ENCODE data around the gene CETN2. TPM values are rescaled to one million over a fixed set of nuclear protein-coding genes. Genes with fewer than 3 reads are reported as not detected.

The CETN2 gene
- polyA plus RNA-seq, 1 donor (not counting 4 experiments of a cell fraction or from before 2014, with no cell fraction given), result 69.0 TPM

DNA sequence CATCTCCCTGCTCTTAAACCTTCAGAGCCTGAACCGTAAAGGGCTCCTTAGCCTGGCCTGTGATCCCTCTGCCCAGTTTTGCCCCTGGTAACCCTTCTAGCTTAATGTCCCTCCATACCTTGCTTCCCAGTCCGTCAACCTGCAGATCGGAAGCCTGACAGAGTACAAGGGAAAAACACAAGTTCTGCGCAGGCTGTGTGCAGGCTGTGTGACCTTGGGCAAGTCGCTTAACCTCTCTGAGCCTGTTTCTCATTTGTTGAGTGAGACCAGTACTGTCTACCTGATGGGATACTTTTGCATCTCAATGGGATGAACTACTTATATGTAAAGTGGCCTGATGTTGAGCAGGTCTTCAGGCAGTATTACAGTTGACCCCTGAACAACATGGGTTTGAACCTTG is 2.0 kb upstream of the CETN2 start:
- Histone ChIP-seq H2AFZ (ENCODE audit: control insufficient read depth, low read length) (no peak overlapping the region), H3K4me1 (ENCODE audit: control insufficient read depth, extremely low read depth, insufficient read depth, low read length) (peaks cover 8% of the 10 kb centered on the region), H3K9me3 (ENCODE audit: control insufficient read depth, low read depth, low read length) (no peaks in the 10 kb centered on the region), H3K4me3 (ENCODE audit: control insufficient read depth in 2 of 3, extremely low read depth in 1 of 3, insufficient read depth in 2 of 3, low read depth in 1 of 3, low read length in 3 of 3) (peak overlapping the region in 1 of 3 experiments; percentile 75), H3K27ac (ENCODE audit: control insufficient read depth, insufficient read depth, low read length) (no peak overlapping the region), H3K4me2 (ENCODE audit: control insufficient read depth, extremely low read depth, insufficient read depth, low read depth, low read length) (peak overlapping the region; percentile 72), H3K36me3 (ENCODE audit: control insufficient read depth in 2 of 2, extremely low read depth in 1 of 2, insufficient read depth in 2 of 2, low read length in 2 of 2) (peaks cover 2 to 5% of the 10 kb centered on the region in 2 experiments), H3K9me1 (ENCODE audit: control insufficient read depth, extremely low read depth, insufficient read depth, low read length) (no peaks in the 10 kb centered on the region), H4K20me1 (ENCODE audit: control insufficient read depth, extremely low read depth, insufficient read depth, low read length) (no peaks in the 10 kb centered on the region), H3K9ac (ENCODE audit: control insufficient read depth, extremely low read depth, insufficient read depth, low read length) (no peak overlapping the region), H3K27me3 (ENCODE audit: control insufficient read depth, extremely low read depth, insufficient read depth, low read length) (no peaks in the 10 kb centered on the region), H3K79me2 (ENCODE audit: control insufficient read depth, insufficient read depth, low read length) (peaks cover 45% of the 10 kb centered on the region)
- FAIRE-seq (no peak), DNase-seq (ENCODE audit: low read depth, low spot score) (no peak)
- TF ChIP-seq, protein P1, sequence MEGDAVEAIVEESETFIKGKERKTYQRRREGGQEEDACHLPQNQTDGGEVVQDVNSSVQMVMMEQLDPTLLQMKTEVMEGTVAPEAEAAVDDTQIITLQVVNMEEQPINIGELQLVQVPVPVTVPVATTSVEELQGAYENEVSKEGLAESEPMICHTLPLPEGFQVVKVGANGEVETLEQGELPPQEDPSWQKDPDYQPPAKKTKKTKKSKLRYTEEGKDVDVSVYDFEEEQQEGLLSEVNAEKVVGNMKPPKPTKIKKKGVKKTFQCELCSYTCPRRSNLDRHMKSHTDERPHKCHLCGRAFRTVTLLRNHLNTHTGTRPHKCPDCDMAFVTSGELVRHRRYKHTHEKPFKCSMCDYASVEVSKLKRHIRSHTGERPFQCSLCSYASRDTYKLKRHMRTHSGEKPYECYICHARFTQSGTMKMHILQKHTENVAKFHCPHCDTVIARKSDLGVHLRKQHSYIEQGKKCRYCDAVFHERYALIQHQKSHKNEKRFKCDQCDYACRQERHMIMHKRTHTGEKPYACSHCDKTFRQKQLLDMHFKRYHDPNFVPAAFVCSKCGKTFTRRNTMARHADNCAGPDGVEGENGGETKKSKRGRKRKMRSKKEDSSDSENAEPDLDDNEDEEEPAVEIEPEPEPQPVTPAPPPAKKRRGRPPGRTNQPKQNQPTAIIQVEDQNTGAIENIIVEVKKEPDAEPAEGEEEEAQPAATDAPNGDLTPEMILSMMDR (optimal IDR thresholded peaks at IDR 0.05 in 1 of 3, IDR thresholded peaks at IDR 0.05 in 1 of 3, conservative IDR thresholded peaks at IDR 0.05 in 1 of 3; ENCODE audit: extremely low read depth in 1 of 3, insufficient read depth in 2 of 3, low read length in 3 of 3), result no peak
- TF ChIP-seq EZH2 (IDR thresholded peaks at IDR 0.05; ENCODE audit: low read length), result no peak
- dilution Hi-C loops (cut with MboI; ENCODE audit: extremely low pct_ligation_motif_present, low sequenced_read_pairs), result no loop called here

- Histone ChIP-seq H3K27ac (ENCODE audit: control insufficient read depth, insufficient read depth, low read length) (peak overlapping the region; percentile 76), H3K4me3 (ENCODE audit: control insufficient read depth in 2 of 3, extremely low read depth in 1 of 3, insufficient read depth in 2 of 3, low read depth in 1 of 3, low read length in 3 of 3) (peak overlapping the region; percentile 71 to 81 (median 75)), H4K20me1 (ENCODE audit: control insufficient read depth, extremely low read depth, insufficient read depth, low read length) (no peaks in the 10 kb centered on the region), H3K4me2 (ENCODE audit: control insufficient read depth, extremely low read depth, insufficient read depth, low read depth, low read length) (peak overlapping the region; percentile 72), H3K9me3 (ENCODE audit: control insufficient read depth, low read depth, low read length) (no peaks in the 10 kb centered on the region), H3K27me3 (ENCODE audit: control insufficient read depth, extremely low read depth, insufficient read depth, low read length) (no peaks in the 10 kb centered on the region), H2AFZ (ENCODE audit: control insufficient read depth, low read length) (peak overlapping the region; percentile 61), H3K36me3 (ENCODE audit: control insufficient read depth in 2 of 2, extremely low read depth in 1 of 2, insufficient read depth in 2 of 2, low read length in 2 of 2) (peaks cover 2 to 5% of the 10 kb centered on the region in 2 experiments), H3K9me1 (ENCODE audit: control insufficient read depth, extremely low read depth, insufficient read depth, low read length) (no peaks in the 10 kb centered on the region), H3K4me1 (ENCODE audit: control insufficient read depth, extremely low read depth, insufficient read depth, low read length) (peaks cover 8% of the 10 kb centered on the region), H3K79me2 (ENCODE audit: control insufficient read depth, insufficient read depth, low read length) (peaks cover 45% of the 10 kb centered on the region), H3K9ac (ENCODE audit: control insufficient read depth, extremely low read depth, insufficient read depth, low read length) (peak overlapping the region; percentile 83)
- TF ChIP-seq, protein P1 (optimal IDR thresholded peaks at IDR 0.05 in 1 of 3, IDR thresholded peaks at IDR 0.05 in 1 of 3, conservative IDR thresholded peaks at IDR 0.05 in 1 of 3; ENCODE audit: extremely low read depth in 1 of 3, insufficient read depth in 2 of 3, low read length in 3 of 3), result no peak
- TF ChIP-seq EZH2 (IDR thresholded peaks at IDR 0.05; ENCODE audit: low read length), result no peak
- dilution Hi-C loops (cut with MboI; ENCODE audit: extremely low pct_ligation_motif_present, low sequenced_read_pairs), result no loop called here
- DNase-seq (ENCODE audit: low read depth, low spot score) (no peak), FAIRE-seq (no peak)
These were observed 834 bp upstream of the CETN2 start for GRCh38 chrX:152831391-152831790.
